ENCODE results near the gene KIT. TPM values are rescaled to one million over a fixed set of nuclear protein-coding genes. Genes with fewer than 3 reads are reported as not detected.

Gene KIT
- total RNA-seq, 1 donor from 2014 or later, result 8.1 TPM

GRCh38 chr4:54779036-54779435 is 121.3 kb downstream of the KIT start:
- Histone ChIP-seq H3K4me3 (ENCODE audit: insufficient read depth, low read depth, low read length) (no peak overlapping the region), H3K79me2 (ENCODE audit: insufficient read depth, low read length) (no peaks in the 10 kb centered on the region), H3K4me1 (ENCODE audit: insufficient read depth, low read length) (peaks cover 2% of the 10 kb centered on the region), H4K20me1 (ENCODE audit: insufficient read depth, low read length) (no peaks in the 10 kb centered on the region), H3K27me3 (ENCODE audit: insufficient read depth, low read length) (no peaks in the 10 kb centered on the region), H3K9ac (ENCODE audit: low read length) (no peak overlapping the region), H3K9me3 (ENCODE audit: insufficient read depth, low read depth, low read length) (no peaks in the 10 kb centered on the region), H3K36me3 (ENCODE audit: insufficient read depth, low read length) (no peaks in the 10 kb centered on the region), H3K4me2 (ENCODE audit: low read length) (no peak overlapping the region), H3K27ac (ENCODE audit: low read depth, low read length) (no peak overlapping the region), H2AFZ (ENCODE audit: low read depth, low read length) (no peak overlapping the region)
- Mint-ChIP-seq H3K4me3 (ENCODE audit: unreplicated experiment) (no peak overlapping the region), H3K27ac (ENCODE audit: unreplicated experiment) (no peak overlapping the region), H3K36me3 (ENCODE audit: low read depth, unreplicated experiment) (no peaks in the 10 kb centered on the region), H3K9me3 (ENCODE audit: unreplicated experiment) (peaks cover 1% of the 10 kb centered on the region), H3K27me3 (ENCODE audit: low read depth, unreplicated experiment) (peaks cover 8% of the 10 kb centered on the region), H3K4me1 (ENCODE audit: low read depth, unreplicated experiment) (no peaks in the 10 kb centered on the region)
- TF ChIP-seq CTCF (IDR thresholded peaks at IDR 0.05; ENCODE audit: insufficient read depth, low read depth, low read length) (no peak), EZH2 (IDR thresholded peaks at IDR 0.05; ENCODE audit: insufficient read depth, low read length) (no peak)
- FAIRE-seq (no peak), DNase-seq (ENCODE audit: low read depth) (no peak)

DNA sequence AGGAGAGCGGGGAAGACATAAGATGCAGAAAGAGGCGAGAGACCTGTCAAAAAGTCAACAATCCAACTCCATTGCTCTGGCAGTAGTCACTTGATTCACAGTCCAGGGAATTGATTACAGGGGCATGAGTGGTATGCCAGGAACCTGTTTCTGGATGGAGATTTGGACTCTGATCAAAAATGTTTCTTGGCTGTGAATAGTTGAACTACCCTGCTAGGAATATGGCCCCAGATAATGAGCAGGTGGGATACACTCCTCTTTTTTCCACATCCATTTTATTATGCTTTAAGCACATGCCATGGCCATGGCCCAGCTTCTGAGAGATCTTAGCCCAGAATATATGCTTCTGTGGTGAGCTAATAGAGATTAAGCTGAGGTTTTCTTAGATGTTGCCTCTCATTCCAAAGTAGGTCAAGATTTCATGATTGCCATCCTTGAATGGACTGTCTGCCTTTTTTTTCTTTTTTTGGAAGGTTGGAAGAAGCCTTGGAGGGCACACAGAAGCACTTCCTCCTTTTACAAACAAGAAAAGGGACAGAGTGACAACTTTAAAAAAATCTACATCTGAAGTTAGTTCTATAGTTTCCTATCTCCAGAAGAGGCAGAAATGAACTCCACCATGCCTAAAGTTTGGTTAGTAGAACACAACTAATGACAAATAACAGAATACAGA is 121.9 kb downstream of the KIT start:
- FAIRE-seq (peak; percentile 39), DNase-seq (ENCODE audit: low read depth) (no peak)
- Histone ChIP-seq H3K9me3 (ENCODE audit: insufficient read depth, low read depth, low read length) (no peaks in the 10 kb centered on the region), H3K9ac (ENCODE audit: low read length) (no peak overlapping the region), H3K4me2 (ENCODE audit: low read length) (no peak overlapping the region), H3K27ac (ENCODE audit: low read depth, low read length) (no peak overlapping the region), H2AFZ (ENCODE audit: low read depth, low read length) (no peak overlapping the region), H4K20me1 (ENCODE audit: insufficient read depth, low read length) (no peaks in the 10 kb centered on the region), H3K4me3 (ENCODE audit: insufficient read depth, low read depth, low read length) (no peak overlapping the region), H3K27me3 (ENCODE audit: insufficient read depth, low read length) (no peaks in the 10 kb centered on the region), H3K36me3 (ENCODE audit: insufficient read depth, low read length) (no peaks in the 10 kb centered on the region), H3K79me2 (ENCODE audit: insufficient read depth, low read length) (no peaks in the 10 kb centered on the region), H3K4me1 (ENCODE audit: insufficient read depth, low read length) (peaks cover 2% of the 10 kb centered on the region)
- H3K27me3 Mint-ChIP-seq (ENCODE audit: low read depth, unreplicated experiment), result peaks cover 8% of the 10 kb centered on the region
- peaks cover 1% of the 10 kb centered on the region for H3K9me3 Mint-ChIP-seq (ENCODE audit: unreplicated experiment)
- no peaks in the 10 kb centered on the region for H3K36me3 Mint-ChIP-seq (ENCODE audit: low read depth, unreplicated experiment)
- no peak for TF ChIP-seq CTCF (IDR thresholded peaks at IDR 0.05; ENCODE audit: insufficient read depth, low read depth, low read length)
- no peak for TF ChIP-seq EZH2 (IDR thresholded peaks at IDR 0.05; ENCODE audit: insufficient read depth, low read length)
- H3K4me3 Mint-ChIP-seq (ENCODE audit: unreplicated experiment), result no peak overlapping the region
- H3K27ac Mint-ChIP-seq (ENCODE audit: unreplicated experiment), result no peak overlapping the region
- no peaks in the 10 kb centered on the region for H3K4me1 Mint-ChIP-seq (ENCODE audit: low read depth, unreplicated experiment)

GRCh38 chr4:54780149-54780495 is 122.4 kb downstream of the KIT start:
- DNase-seq (ENCODE audit: low read depth), result no peak

More at GRCh38 chr4:54780149-54780495, 122.4 kb downstream of the KIT start:
- Histone ChIP-seq H3K36me3 (ENCODE audit: insufficient read depth, low read length) (no peaks in the 10 kb centered on the region), H2AFZ (ENCODE audit: low read depth, low read length) (no peak overlapping the region), H3K27ac (ENCODE audit: low read depth, low read length) (no peak overlapping the region), H3K27me3 (ENCODE audit: insufficient read depth, low read length) (no peaks in the 10 kb centered on the region), H3K4me3 (ENCODE audit: insufficient read depth, low read depth, low read length) (no peak overlapping the region), H3K9ac (ENCODE audit: low read length) (no peak overlapping the region), H3K4me2 (ENCODE audit: low read length) (no peak overlapping the region), H3K4me1 (ENCODE audit: insufficient read depth, low read length) (peaks cover 2% of the 10 kb centered on the region), H3K9me3 (ENCODE audit: insufficient read depth, low read depth, low read length) (no peaks in the 10 kb centered on the region), H3K79me2 (ENCODE audit: insufficient read depth, low read length) (no peaks in the 10 kb centered on the region), H4K20me1 (ENCODE audit: insufficient read depth, low read length) (no peaks in the 10 kb centered on the region)
- FAIRE-seq, result no peak
- TF ChIP-seq EZH2 (IDR thresholded peaks at IDR 0.05; ENCODE audit: insufficient read depth, low read length) (no peak), CTCF (IDR thresholded peaks at IDR 0.05; ENCODE audit: insufficient read depth, low read depth, low read length) (no peak)
- peaks cover 1% of the 10 kb centered on the region for H3K9me3 Mint-ChIP-seq (ENCODE audit: unreplicated experiment)
- peaks cover 8% of the 10 kb centered on the region for H3K27me3 Mint-ChIP-seq (ENCODE audit: low read depth, unreplicated experiment)
- no peak overlapping the region for H3K4me3 Mint-ChIP-seq (ENCODE audit: unreplicated experiment)
- H3K4me1 Mint-ChIP-seq (ENCODE audit: low read depth, unreplicated experiment), result no peaks in the 10 kb centered on the region
- no peak overlapping the region for H3K27ac Mint-ChIP-seq (ENCODE audit: unreplicated experiment)
- H3K36me3 Mint-ChIP-seq (ENCODE audit: low read depth, unreplicated experiment), result no peaks in the 10 kb centered on the region

All from astrocyte (in vitro differentiated cells and primary cell).